ENCODE data around the gene RALGAPA1.

- TF ChIP-seq CTCF (IDR thresholded peaks at IDR 0.05; ENCODE audit: borderline replicate concordance, extremely low read depth, low read length, poor library complexity, severe bottlenecking) (no peak), EZH2 (IDR thresholded peaks at IDR 0.05; ENCODE audit: borderline replicate concordance, low read depth, low read length, severe bottlenecking) (no peak)
Measured at GRCh38 chr14:35761922-35762321, 47.2 kb downstream of the RALGAPA1 start.

Data from DND-41 (cell line).